GM12891 (cell line): ENCODE data around the gene ZSWIM6.

Experiments
- POLR2A ChIP-seq: IDR thresholded peaks from 2 replicates; pipeline ENCODE4 v1.6.1; 2011; ENCODE audit warnings: low read depth, low read length, control low read depth
- POLR2AphosphoS5 ChIP-seq: IDR thresholded peaks from 2 replicates; pipeline ENCODE4 v1.6.1; 2011; ENCODE audit warnings: low read depth, low read length, control low read depth

GRCh38 chr5:61347080-61347479 lies 15.0 kb downstream of the ZSWIM6 start:
- TF ChIP-seq POLR2AphosphoS5 (no peak), POLR2A (no peak)
